GM19463 (cell line): Measurements from ENCODE around the gene PCBD2.
"Not testable (repeated sequence)": the region's sequence is repeated elsewhere in the genome, so short reads cannot be mapped to it uniquely, and the experiment has no call there.

Source experiments
- ATAC-seq: cut with Tn5 transposase; IDR thresholded peaks from one replicate; pipeline ENCODE4 v1.9.1; 2021; ENCODE audit warnings: mild to moderate bottlenecking, moderate library complexity; ENCODE audit not compliant: unreplicated experiment

PCBD2 gene

GRCh38 chr5:134904610-134905245 is at the start of gene PCBD2:
Gene PCBD2, plus strand, starts transcription at chr5:134905131. Its CDS starts 9 bp downstream, at chr5:134905140.
- peak; percentile 79 for ATAC-seq

DNA sequence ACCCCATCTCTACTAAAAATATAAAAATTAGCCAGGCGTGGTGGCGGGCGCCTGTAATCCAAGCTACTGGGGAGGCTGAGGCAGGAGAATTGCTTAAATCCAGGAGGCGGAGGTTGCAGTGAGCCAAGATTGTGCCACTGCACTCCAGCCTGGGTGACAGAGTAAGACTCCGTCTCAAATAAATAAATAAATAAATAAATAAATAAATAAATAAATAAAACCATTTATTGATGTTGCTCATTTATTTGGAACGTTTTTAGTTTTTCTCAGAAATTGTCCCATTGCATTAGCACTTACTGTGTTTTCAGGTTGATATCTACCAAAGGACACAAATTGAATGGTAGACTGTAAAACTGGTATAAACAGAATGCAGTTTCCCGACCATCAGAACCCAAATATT is 48.5 kb upstream of the PCBD2 start:
- ATAC-seq = not testable (repeated sequence)

GRCh38 chr5:134857401-134857800 is 47.5 kb upstream of the PCBD2 start:
- no peak for ATAC-seq

- no peak for ATAC-seq
These were observed 40.2 kb upstream of the PCBD2 start for GRCh38 chr5:134864707-134865106.

DNA sequence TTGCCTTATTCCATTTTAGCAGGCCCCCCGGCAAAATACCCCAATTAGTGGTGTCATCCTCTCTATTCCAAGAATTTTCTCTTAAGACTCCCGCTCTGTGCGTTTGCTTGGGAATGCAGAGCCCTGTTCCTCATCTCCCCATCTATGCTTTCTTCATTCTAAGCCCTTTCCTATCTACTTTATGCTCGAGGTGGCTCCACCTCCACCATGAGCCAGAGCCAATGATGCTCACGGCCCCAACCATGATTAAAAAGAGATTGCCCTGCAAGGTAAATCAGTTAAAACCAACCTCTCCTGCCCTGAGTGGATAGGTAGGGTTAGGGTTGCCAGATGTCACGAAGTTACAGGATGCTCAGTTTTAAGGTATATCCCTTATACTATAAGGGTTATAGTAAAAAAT is 31.4 kb upstream of the PCBD2 start:
- ATAC-seq = no peak

- ATAC-seq = peak; percentile 85
These were observed 30.7 kb upstream of the PCBD2 start, which contains the start of gene TXNDC15 for GRCh38 chr5:134873987-134874830. Gene TXNDC15, plus strand, starts transcription at chr5:134874371. Its CDS starts 57 bp downstream, at chr5:134874428.

- ATAC-seq = peak; percentile 17
These were observed 29.9 kb upstream of the PCBD2 start for GRCh38 chr5:134874831-134875655.

DNA sequence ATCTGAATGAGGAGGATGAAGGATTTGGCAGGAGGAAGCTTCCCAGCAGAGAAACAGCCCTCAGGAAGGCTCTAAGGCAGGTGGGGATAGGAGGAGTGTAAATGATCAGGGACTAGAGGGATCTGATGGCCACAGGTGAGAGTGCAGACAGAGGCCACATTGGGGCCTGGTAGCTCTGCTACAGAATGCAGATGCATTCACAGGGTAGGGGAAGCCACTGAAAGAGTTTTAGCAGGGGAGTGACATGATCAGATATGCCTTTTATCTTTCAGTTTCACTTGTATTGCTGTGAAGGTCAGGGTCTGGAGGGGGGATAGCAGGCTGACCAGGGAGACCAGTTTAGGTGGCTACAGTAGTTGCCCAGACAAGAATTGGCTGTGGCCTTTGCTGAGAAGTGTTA is 27.8 kb upstream of the PCBD2 start:
- peak; percentile 38 for ATAC-seq

DNA sequence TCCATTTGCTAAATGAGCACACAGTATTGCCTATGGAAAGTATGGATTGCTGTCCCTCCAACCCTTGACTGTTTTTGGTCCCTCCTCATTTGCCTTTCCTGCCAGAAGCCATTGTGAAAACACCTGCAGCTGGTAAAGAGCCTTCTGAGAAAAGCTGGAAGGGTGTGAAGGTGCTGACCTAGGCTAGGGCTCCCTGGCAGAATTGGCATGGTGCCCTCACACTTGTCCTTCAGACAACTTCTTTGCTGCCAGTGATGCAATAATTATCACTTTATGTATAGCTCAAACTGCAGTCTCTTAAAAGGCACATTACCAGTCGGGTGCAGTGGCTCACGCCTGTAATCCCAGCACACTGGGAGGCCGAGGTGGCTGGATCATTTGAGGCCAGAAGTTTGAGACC is 26.5 kb upstream of the PCBD2 start:
- ATAC-seq = no peak

DNA sequence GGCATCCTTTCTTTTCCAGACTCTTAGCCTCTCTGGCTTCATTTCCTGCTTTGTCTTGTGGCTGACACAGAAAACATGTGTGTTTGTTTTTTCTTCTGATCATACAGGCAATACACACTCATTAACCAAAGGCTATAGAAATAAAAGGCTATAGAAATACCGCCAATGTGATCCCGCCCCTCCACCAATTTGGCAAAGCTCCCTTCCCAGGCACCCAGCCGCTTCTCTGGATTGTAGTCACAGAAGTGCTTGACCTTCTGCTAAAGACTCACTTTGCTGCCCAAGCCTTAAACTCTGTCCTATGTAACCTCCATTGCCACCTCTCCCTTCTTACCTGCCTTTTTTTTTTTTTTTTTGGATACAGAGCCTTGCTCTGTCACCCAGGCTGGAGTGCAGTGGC is 25.5 kb upstream of the PCBD2 start:
- ATAC-seq = no peak

GRCh38 chr5:134880937-134881336 is 24.0 kb upstream of the PCBD2 start:
- not testable (repeated sequence) for ATAC-seq

DNA sequence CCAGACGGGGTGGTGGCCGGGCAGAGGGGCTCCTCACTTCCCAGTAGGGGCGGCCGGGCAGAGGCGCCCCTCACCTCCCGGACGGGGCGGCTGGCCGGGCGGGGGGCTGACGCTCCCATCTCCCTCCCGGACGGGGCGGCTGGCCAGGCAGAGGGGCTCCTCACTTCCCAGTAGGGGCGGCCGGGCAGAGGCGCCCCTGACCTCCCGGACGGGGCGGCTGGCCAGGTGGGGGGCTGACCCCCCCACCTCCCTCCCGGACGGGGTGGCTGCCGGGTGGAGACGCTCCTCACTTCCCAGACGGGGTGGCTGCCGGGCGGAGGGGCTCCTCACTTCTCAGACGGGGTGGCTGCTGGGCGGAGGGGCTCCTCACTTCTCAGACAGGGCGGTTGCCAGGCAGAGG is 23.2 kb upstream of the PCBD2 start:
- ATAC-seq = not testable (repeated sequence)

- ATAC-seq = no peak
These were observed 17.3 kb upstream of the PCBD2 start for GRCh38 chr5:134887593-134888159.

DNA sequence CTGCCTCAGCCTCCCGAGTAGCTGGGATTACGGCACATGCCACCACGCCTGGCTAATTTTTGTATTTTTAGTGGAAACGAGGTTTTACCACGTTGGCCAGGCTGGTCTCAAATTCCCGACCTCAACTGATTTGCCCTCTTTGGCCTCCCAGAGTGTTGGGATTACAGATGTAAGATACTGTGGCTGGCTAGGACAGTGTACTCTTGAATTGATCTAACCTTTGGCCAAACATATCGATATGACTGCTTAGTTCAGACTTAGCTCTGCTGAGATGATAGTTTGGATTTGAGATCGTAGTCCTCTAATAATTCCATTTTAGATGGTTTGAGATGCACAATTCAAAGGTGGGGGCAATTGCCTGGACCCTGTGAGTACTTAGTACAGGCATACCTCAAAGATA is 15.6 kb upstream of the PCBD2 start:
- no peak for ATAC-seq

- ATAC-seq = no peak
These were observed 13.5 kb upstream of the PCBD2 start for GRCh38 chr5:134891473-134891872.

DNA sequence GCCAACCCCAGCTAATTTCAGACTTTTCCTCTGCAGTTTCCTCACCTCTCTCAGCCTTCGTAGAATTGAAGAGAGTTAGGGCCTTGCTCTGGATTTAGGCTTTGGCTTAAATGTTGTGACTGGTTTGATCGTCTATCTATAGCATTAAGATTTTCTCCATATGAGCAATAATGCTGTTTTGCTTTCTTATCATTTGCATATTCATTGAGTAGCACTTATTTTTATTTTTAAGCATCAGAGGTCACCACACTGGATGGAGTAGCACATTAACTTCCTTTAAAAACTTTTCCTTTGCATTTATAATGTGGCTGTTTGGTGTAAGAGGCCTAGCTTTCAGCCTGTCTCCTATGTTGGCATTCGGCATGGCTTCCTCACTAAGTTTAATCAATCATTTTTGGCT is 12.6 kb upstream of the PCBD2 start:
- ATAC-seq = no peak

GRCh38 chr5:134892926-134893325 is 12.0 kb upstream of the PCBD2 start:
- ATAC-seq = no peak

DNA sequence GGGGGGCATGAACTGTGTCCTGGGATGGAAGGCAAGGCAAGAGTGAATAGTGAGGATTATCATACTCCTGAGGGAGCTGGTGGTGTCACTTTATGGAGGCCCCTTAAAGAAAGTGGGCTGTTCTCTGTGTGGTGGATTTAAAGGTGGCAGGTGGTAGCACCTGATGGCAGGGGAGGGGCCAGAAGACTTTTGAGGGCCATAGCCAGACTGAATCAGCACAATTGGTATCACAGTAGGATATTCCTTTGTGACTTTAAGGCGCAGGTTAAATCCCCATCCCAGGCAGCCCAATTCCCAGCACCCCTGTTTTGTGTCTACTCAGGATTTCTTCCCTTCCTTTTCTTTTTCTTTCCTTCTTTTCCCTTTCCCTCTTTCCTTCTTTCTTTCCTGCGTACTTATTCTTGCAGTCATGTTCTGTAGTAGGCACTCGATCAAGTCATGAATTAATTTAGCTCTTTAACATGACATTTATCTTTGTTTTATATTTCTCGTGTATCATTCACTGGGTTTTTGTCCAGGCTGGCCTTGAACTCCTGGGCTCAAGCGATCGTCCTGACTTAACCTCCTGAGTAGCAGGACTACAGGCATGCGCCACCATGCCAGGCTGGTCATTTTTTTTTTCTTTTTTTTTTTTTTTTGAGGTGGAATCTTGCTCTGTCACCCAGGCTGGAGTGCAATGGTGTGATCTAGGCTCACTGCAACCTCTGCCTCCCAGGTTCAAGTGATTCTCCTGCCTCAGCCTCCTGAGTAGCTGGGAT is 11.0 kb upstream of the PCBD2 start:
- no peak for ATAC-seq

GRCh38 chr5:134902071-134902801 is 2.7 kb upstream of the PCBD2 start:
- ATAC-seq = no peak
